ENCODE data around the gene PCNT.

DNA sequence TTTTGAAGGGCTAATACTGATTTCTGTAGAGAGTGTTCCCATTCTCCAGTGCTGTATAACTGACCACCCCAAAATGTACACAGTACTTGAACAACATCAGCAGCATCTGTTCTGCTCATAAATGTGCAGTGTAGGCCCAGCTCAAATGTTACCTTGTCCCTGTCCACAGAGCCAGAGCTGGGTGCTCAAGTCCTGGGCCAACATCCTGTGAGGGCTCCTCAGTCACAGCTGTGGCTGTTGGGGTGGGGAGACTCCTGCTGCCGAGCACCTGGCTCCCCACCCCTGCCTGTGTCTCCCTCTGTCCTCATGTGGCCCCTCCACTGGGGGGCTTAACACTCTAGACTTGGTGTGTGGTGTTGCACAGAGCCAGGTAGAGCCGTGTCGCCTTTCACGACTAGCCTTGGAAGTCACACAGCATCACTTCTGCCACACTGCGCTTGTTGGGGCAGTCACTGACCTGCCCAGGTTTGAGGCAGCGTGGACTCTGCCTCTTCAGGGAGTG lies 165.3 kb downstream of the PCNT start:
- TF ChIP-seq, protein P1, sequence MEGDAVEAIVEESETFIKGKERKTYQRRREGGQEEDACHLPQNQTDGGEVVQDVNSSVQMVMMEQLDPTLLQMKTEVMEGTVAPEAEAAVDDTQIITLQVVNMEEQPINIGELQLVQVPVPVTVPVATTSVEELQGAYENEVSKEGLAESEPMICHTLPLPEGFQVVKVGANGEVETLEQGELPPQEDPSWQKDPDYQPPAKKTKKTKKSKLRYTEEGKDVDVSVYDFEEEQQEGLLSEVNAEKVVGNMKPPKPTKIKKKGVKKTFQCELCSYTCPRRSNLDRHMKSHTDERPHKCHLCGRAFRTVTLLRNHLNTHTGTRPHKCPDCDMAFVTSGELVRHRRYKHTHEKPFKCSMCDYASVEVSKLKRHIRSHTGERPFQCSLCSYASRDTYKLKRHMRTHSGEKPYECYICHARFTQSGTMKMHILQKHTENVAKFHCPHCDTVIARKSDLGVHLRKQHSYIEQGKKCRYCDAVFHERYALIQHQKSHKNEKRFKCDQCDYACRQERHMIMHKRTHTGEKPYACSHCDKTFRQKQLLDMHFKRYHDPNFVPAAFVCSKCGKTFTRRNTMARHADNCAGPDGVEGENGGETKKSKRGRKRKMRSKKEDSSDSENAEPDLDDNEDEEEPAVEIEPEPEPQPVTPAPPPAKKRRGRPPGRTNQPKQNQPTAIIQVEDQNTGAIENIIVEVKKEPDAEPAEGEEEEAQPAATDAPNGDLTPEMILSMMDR (IDR thresholded peaks at IDR 0.05) = no peak
- TF ChIP-seq POLR2A (IDR thresholded peaks at IDR 0.05) = no peak

Measured in tibial nerve (tissue), 3 donors.